Endothelial cell (in vitro differentiated cells): ENCODE measurements around the gene ITPRIP. TPM values are rescaled to one million over a fixed set of nuclear protein-coding genes. Genes with fewer than 3 reads are reported as not detected.

Experiments
- DNase-seq: peaks from one replicate; pipeline ENCODE4 v3.0.0; 2021; ENCODE audit warnings: low spot score
- H3K27ac Mint-ChIP-seq: one replicate; pipeline ENCODE4 v1.8.0; 2021; ENCODE audit warnings: mixed read lengths, inconsistent platforms; ENCODE audit not compliant: unreplicated experiment
- H3K27me3 Mint-ChIP-seq: one replicate; pipeline ENCODE4 v1.8.0; 2021; ENCODE audit warnings: mild to moderate bottlenecking, moderate library complexity, mixed read lengths, inconsistent platforms; ENCODE audit not compliant: unreplicated experiment
- H3K36me3 Mint-ChIP-seq: one replicate; pipeline ENCODE4 v1.8.0; 2021; ENCODE audit warnings: mild to moderate bottlenecking, low read depth, mixed read lengths, inconsistent platforms; ENCODE audit not compliant: unreplicated experiment
- H3K4me1 Mint-ChIP-seq: one replicate; pipeline ENCODE4 v1.8.0; 2021; ENCODE audit warnings: mild to moderate bottlenecking, mixed read lengths, inconsistent platforms; ENCODE audit not compliant: unreplicated experiment
- H3K4me3 Mint-ChIP-seq: one replicate; pipeline ENCODE4 v1.8.0; 2021; ENCODE audit warnings: mild to moderate bottlenecking, mixed read lengths, inconsistent platforms; ENCODE audit not compliant: unreplicated experiment
- H3K9me3 Mint-ChIP-seq: one replicate; pipeline ENCODE4 v1.8.0; 2021; ENCODE audit warnings: mixed read lengths, inconsistent platforms; ENCODE audit not compliant: unreplicated experiment
- total RNA-seq: library from RNA; stranded (reverse); fragmentation: NEBNext Ultra II Directional; extraction: Animal tissue kit (Norgen Biotek cat#: 25700); gene quantifications from one replicate; pipeline ENCODE4 v1.2.1, GENCODE V29; 2021; ENCODE audit not compliant: unreplicated experiment
- TF ChIP-seq, protein P1 (sequence below): fragments of 200-600 bp; sonication (generic); IDR thresholded peaks from one replicate; pipeline ENCODE4 v1.5.0; 2021; ENCODE audit warnings: antibody characterized with exemption; ENCODE audit not compliant: unreplicated experiment

The ITPRIP gene
- total RNA-seq, 1 donor from 2014 or later, result 16.3 TPM

DNA sequence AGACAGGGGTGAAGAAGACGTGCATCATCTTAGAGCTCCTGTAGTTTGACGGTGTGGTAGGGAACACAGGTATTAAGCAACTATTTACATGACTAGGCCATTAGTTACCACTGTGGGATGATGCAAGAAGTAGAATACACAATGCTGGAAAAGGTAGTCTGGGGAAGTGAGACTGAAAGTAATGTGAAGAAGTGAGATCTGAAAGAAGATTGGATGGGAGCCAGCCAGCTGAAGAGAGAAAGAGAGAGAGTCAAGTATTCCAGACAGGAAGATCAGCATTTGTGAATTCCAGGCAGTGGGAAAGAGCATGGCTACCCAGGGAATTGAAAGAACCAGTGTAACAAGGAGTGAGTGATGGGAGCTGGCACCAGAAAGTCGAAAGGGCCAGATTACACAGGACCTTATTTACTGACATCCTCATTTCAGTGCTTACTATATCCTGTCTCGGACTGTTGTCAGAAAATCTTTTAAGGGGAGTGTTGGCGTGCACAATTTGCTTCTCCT lies 11.4 kb upstream of the ITPRIP start:
- Mint-ChIP-seq H3K4me1 (peaks cover 9% of the 10 kb centered on the region), H3K27me3 (peaks cover 4% of the 10 kb centered on the region), H3K27ac (no peak overlapping the region), H3K9me3 (no peaks in the 10 kb centered on the region), H3K4me3 (no peak overlapping the region), H3K36me3 (no peaks in the 10 kb centered on the region)
- TF ChIP-seq, protein P1, sequence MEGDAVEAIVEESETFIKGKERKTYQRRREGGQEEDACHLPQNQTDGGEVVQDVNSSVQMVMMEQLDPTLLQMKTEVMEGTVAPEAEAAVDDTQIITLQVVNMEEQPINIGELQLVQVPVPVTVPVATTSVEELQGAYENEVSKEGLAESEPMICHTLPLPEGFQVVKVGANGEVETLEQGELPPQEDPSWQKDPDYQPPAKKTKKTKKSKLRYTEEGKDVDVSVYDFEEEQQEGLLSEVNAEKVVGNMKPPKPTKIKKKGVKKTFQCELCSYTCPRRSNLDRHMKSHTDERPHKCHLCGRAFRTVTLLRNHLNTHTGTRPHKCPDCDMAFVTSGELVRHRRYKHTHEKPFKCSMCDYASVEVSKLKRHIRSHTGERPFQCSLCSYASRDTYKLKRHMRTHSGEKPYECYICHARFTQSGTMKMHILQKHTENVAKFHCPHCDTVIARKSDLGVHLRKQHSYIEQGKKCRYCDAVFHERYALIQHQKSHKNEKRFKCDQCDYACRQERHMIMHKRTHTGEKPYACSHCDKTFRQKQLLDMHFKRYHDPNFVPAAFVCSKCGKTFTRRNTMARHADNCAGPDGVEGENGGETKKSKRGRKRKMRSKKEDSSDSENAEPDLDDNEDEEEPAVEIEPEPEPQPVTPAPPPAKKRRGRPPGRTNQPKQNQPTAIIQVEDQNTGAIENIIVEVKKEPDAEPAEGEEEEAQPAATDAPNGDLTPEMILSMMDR, result no peak
- DNase-seq, result no peak

DNA sequence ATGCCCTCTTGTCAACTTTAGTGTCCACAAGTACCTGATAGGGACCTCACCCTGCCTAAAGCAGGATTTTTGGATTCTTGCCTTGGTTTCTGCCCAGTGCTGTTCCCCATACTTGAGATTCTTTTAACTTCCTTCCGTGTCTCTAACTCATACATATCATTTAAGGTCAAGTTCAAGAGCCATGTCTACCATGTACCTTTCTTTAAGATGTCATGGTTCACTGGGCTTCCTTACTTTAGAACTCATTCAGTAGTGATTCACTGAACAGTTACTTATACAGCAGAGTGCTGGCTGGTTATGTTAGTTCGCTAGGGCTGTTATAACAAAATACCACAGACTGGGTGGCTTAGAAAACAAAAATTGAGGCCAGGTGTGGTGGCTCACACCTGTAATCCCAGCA lies 10.3 kb upstream of the ITPRIP start:
- TF ChIP-seq, protein P1, result no peak

DNA sequence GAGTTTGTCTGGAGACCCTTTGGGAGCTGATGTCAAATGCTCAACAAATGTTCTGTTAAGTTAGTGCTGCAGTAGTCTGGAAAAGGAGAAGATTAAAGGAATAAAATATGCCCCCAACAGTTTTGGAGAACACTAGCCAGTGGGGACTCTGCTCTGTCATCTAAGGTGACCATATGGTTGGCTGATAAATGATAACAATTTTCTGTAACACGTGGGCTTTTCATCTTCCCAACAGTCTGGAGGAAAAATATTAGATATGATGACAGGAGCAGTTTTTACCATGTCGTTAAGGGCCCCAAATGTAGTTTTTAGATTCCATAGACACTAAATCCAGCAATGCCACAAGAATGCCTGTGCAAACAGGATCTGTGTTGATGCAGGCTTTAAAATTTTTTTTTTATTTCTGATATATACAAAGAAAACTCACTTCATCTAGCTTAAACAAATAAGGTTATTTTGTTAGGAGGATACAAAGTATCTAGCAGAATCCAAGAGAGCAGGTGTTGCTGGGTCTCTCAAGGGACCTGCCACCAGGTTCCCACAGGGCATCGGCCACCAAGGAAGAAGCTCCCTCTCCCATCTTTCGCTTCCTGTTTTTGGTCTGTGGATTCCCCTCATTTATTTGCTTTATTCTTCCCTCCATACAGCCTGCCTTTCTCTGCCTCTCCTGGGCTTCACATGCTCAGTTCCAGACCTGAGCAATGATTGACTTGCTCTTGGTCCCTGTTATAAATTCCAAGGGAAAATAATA lies 9.2 kb upstream of the ITPRIP start:
- TF ChIP-seq, protein P1, result no peak
- Mint-ChIP-seq H3K36me3 (no peaks in the 10 kb centered on the region), H3K27ac (no peak overlapping the region), H3K4me3 (no peak overlapping the region), H3K4me1 (peaks cover 15% of the 10 kb centered on the region), H3K9me3 (no peaks in the 10 kb centered on the region), H3K27me3 (peaks cover 2% of the 10 kb centered on the region)
- DNase-seq, result no peak

More for the DNA sequence above, 10.3 kb upstream of the ITPRIP start:
- Mint-ChIP-seq H3K36me3 (no peaks in the 10 kb centered on the region), H3K27ac (no peak overlapping the region), H3K4me1 (peaks cover 9% of the 10 kb centered on the region), H3K9me3 (no peaks in the 10 kb centered on the region), H3K27me3 (peaks cover 4% of the 10 kb centered on the region), H3K4me3 (no peak overlapping the region)
- no peak for DNase-seq

DNA sequence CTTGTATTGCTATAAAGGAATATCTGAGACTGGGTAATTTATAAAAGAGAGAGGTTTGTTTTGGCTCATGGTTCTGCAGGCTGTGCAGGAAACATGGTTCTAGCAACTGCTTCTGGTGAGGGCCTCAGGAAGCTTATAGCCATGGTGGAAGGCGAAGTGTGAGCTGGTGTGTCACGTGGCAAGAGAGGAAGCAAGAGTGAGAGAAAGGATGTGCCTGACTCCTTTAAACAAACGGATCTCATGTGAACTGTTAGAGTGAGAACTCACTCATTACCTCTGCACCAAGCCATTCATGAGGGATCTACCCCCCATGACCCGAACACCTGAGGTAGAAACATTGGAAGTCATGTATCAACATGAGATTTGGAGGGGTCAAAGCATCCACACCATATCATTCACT lies 7.7 kb upstream of the ITPRIP start:
- TF ChIP-seq, protein P1, result no peak
- no peaks in the 10 kb centered on the region for H3K9me3 Mint-ChIP-seq
- H3K36me3 Mint-ChIP-seq, result no peaks in the 10 kb centered on the region
- peaks cover 2% of the 10 kb centered on the region for H3K27me3 Mint-ChIP-seq
- H3K27ac Mint-ChIP-seq, result no peak overlapping the region
- H3K4me1 Mint-ChIP-seq, result peaks cover 13% of the 10 kb centered on the region
- H3K4me3 Mint-ChIP-seq, result no peak overlapping the region
- no peak for DNase-seq

DNA sequence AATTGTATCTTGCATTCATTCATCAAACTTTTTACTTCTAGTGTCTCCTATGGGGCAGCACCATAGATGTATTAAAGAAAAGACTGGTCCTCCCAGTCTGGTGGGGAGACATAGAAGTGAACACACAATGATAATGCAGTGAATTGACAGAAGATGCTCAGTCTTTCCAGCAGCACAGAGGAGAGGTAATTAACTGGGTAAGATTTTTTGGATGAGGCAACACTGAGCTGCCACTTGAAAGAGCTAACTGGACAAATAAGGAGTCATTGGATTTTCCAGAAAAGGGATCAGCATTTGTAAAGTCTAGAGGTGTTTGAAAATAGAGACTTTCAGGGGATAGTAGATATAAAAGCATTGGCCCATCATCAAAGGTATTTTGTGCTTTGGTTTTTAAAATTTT lies 7.2 kb upstream of the ITPRIP start:
- H3K9me3 Mint-ChIP-seq, result no peaks in the 10 kb centered on the region
- H3K4me1 Mint-ChIP-seq, result peaks cover 13% of the 10 kb centered on the region
- no peak overlapping the region for H3K4me3 Mint-ChIP-seq
- H3K27ac Mint-ChIP-seq, result no peak overlapping the region
- TF ChIP-seq, protein P1, result no peak
- DNase-seq, result no peak
- H3K27me3 Mint-ChIP-seq, result peaks cover 2% of the 10 kb centered on the region
- H3K36me3 Mint-ChIP-seq, result no peaks in the 10 kb centered on the region
